NT2/D1 (cell line): ENCODE data around the gene CREB5.

Experiments used
- SUZ12 ChIP-seq: IDR thresholded peaks from 2 replicates; pipeline ENCODE4 v1.6.1; 2011; ENCODE audit not compliant: insufficient read length, insufficient read depth; ENCODE audit errors: extremely low read depth
- YY1 ChIP-seq: IDR thresholded peaks from 2 replicates; pipeline ENCODE4 v1.6.1; 2011; ENCODE audit not compliant: insufficient read length, insufficient read depth
- ZNF274 ChIP-seq: IDR thresholded peaks from 2 replicates; pipeline ENCODE4 v1.6.1; 2011; ENCODE audit warnings: mild to moderate bottlenecking, low read depth, low read length

DNA sequence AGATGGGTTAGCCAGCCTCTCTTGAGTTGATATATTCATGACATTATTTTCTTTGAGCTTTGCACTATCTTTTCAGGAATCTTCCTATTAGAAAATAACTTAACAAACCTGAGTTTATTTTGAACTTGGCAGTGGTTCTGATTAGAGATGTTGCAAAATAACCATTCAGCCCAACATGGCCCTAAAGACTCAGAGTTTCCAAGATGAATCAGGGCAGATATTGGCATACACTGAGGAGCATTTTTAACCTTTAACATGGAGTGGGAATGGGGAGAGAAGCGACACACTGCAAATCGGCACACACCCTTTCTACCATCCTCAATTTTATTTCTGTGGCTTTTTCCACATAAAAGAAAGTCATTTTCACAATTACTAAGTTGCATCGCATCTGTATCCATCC lies 355.0 kb downstream of the CREB5 start:
- no peak for TF ChIP-seq SUZ12
- TF ChIP-seq ZNF274: no peak
- TF ChIP-seq YY1: no peak
